ENCODE measurements around the gene PRDX2.

Gene PRDX2

DNA sequence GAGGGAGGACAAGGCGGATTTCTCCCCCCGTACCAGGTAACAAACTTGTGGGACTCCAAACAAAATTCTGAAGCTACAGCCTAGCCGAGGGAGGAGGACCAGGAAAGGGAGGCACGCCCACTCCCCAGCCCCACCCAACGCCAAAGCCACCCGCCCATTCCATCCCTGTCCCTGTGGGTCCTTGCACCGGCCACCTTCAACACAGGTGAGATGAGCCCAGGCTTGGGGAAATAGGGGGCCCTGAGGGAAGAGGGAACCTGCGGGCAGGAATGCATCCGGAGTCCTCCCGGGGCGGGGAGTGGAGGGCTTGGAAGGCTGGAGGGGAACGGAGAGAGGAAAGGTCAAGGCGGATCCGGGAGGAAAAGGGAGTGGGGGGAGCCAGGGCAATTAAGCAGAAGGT, 50.0 kb downstream of the PRDX2 start, which contains the start of gene BEST2:
Gene BEST2 (plus strand): TSS at position 157 of the 400 bp plus-strand sequence. CDS start 802 bp downstream, outside the sequence.
- Histone ChIP-seq H3K4me1 (ENCODE audit: control insufficient read depth, low read length) (peaks cover 10% of the 10 kb centered on the region), H4K20me1 (ENCODE audit: control insufficient read depth, insufficient read depth, low read depth, low read length) (no peaks in the 10 kb centered on the region), H3K27ac (ENCODE audit: low read depth, low read length) (no peak within 1 kb of the TSS), H3F3A (ENCODE audit: control insufficient read depth, insufficient read depth) (no peaks in the 10 kb centered on the region), H3K9me2 (replicated peaks; ENCODE audit: control insufficient read depth, low read length) (no peaks in the 10 kb centered on the region), H3K4me3 (ENCODE audit: low read length) (no peak within 1 kb of the TSS), H3K9me3 (ENCODE audit: control insufficient read depth, insufficient read depth, low read length) (no peaks in the 10 kb centered on the region), H3K79me2 (ENCODE audit: control insufficient read depth, low read length) (no peaks in the 10 kb centered on the region), H3K27me3 (ENCODE audit: control insufficient read depth, low read length) (peaks cover 26% of the 10 kb centered on the region), H3K4me2 (ENCODE audit: low read length) (no peak within 1 kb of the TSS), H3K36me3 (ENCODE audit: control insufficient read depth, low read length) (peaks cover 14% of the 10 kb centered on the region)
- TF ChIP-seq EZH2phosphoT487 (IDR thresholded peaks at IDR 0.05; ENCODE audit: borderline replicate concordance, low read length), result no peak
- TF ChIP-seq, protein P1, sequence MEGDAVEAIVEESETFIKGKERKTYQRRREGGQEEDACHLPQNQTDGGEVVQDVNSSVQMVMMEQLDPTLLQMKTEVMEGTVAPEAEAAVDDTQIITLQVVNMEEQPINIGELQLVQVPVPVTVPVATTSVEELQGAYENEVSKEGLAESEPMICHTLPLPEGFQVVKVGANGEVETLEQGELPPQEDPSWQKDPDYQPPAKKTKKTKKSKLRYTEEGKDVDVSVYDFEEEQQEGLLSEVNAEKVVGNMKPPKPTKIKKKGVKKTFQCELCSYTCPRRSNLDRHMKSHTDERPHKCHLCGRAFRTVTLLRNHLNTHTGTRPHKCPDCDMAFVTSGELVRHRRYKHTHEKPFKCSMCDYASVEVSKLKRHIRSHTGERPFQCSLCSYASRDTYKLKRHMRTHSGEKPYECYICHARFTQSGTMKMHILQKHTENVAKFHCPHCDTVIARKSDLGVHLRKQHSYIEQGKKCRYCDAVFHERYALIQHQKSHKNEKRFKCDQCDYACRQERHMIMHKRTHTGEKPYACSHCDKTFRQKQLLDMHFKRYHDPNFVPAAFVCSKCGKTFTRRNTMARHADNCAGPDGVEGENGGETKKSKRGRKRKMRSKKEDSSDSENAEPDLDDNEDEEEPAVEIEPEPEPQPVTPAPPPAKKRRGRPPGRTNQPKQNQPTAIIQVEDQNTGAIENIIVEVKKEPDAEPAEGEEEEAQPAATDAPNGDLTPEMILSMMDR (IDR thresholded peaks at IDR 0.05; ENCODE audit: low read depth, low read length, poor library complexity, severe bottlenecking), result no peak

DNA sequence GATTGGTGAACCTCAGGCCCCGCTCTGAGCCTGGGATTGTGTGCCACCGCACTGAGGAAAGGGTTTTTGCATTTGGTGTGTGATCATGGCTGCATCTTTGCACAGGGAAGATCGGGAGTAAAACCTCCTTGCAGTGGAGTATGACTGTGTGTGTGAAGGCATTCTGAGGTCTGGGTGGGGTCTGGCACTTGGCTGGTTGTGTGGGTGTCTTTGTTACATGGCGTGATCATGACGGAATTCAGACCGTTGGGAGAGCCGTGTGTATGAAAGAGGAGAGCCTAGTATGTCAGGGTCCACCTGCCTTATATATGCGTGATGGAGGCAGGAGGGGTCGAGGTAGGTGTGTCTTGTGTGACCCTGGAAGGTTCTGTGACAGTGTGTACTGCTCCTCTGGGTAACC, 50.7 kb downstream of the PRDX2 start:
- Histone ChIP-seq H3K4me2 (ENCODE audit: low read length) (no peak overlapping the region), H3K9me2 (replicated peaks; ENCODE audit: control insufficient read depth, low read length) (no peaks in the 10 kb centered on the region), H3F3A (ENCODE audit: control insufficient read depth, insufficient read depth) (no peaks in the 10 kb centered on the region), H3K79me2 (ENCODE audit: control insufficient read depth, low read length) (no peaks in the 10 kb centered on the region), H3K4me3 (ENCODE audit: low read length) (no peak overlapping the region), H3K27me3 (ENCODE audit: control insufficient read depth, low read length) (peaks cover 26% of the 10 kb centered on the region), H3K4me1 (ENCODE audit: control insufficient read depth, low read length) (peaks cover 10% of the 10 kb centered on the region), H3K36me3 (ENCODE audit: control insufficient read depth, low read length) (peaks cover 21% of the 10 kb centered on the region), H3K9me3 (ENCODE audit: control insufficient read depth, insufficient read depth, low read length) (no peaks in the 10 kb centered on the region), H4K20me1 (ENCODE audit: control insufficient read depth, insufficient read depth, low read depth, low read length) (no peaks in the 10 kb centered on the region), H3K27ac (ENCODE audit: low read depth, low read length) (no peak overlapping the region)
- TF ChIP-seq, protein P1 (IDR thresholded peaks at IDR 0.05; ENCODE audit: low read depth, low read length, poor library complexity, severe bottlenecking), result no peak
- no peak for TF ChIP-seq EZH2phosphoT487 (IDR thresholded peaks at IDR 0.05; ENCODE audit: borderline replicate concordance, low read length)

DNA sequence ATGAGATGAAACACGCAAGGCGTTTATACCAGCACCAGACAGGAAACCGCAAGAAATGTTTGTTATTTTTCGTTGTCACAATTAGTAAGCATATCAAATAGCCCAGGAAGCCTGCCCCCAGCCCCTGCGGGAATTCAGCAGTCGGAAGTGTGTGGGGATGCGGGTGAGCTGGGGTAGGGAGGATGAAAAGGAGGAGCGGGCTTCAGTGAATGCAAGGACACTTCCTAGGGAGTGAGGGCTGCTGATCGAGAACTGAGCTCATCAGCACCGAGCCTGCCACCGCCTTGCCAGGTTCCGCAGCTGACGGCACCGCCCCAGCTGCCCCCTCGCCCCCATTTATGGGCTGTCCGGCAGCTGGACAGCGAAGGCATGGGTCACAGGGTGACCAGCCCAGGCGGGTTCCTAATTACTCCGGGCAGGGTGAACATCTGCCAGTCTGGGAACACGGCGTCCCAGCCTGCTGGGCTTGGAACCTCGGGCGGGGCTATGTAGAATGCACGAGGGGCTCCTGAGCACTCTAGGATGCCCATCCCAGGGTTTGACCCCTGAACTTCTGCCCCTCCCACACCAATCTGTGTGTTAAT, 51.6 kb downstream of the PRDX2 start:
- peaks cover 10% of the 10 kb centered on the region for H3K4me1 ChIP-seq (ENCODE audit: control insufficient read depth, low read length)
- TF ChIP-seq, protein P1 (IDR thresholded peaks at IDR 0.05; ENCODE audit: low read depth, low read length, poor library complexity, severe bottlenecking), result no peak
- TF ChIP-seq EZH2phosphoT487 (IDR thresholded peaks at IDR 0.05; ENCODE audit: borderline replicate concordance, low read length), result no peak
- peak overlapping the region; percentile 16; the same call in 1 of the 2 replicates for H3K4me2 ChIP-seq (ENCODE audit: low read length)
- no peaks in the 10 kb centered on the region for H4K20me1 ChIP-seq (ENCODE audit: control insufficient read depth, insufficient read depth, low read depth, low read length)
- H3K27me3 ChIP-seq (ENCODE audit: control insufficient read depth, low read length), result peaks cover 26% of the 10 kb centered on the region
- no peak overlapping the region for H3K4me3 ChIP-seq (ENCODE audit: low read length)
- H3K36me3 ChIP-seq (ENCODE audit: control insufficient read depth, low read length), result peaks cover 30% of the 10 kb centered on the region
- H3K79me2 ChIP-seq (ENCODE audit: control insufficient read depth, low read length), result no peaks in the 10 kb centered on the region
- H3F3A ChIP-seq (ENCODE audit: control insufficient read depth, insufficient read depth), result no peaks in the 10 kb centered on the region
- H3K9me3 ChIP-seq (ENCODE audit: control insufficient read depth, insufficient read depth, low read length), result no peaks in the 10 kb centered on the region
- no peaks in the 10 kb centered on the region for H3K9me2 ChIP-seq (replicated peaks; ENCODE audit: control insufficient read depth, low read length)
- no peak overlapping the region for H3K27ac ChIP-seq (ENCODE audit: low read depth, low read length)

Data from DOHH2 (cell line).